GM12874 (cell line): ENCODE results near the gene TBPL1.

ENCODE experiments used
- TF ChIP-seq, protein P1 (sequence below): IDR thresholded peaks from 2 replicates; pipeline ENCODE4 v1.5.1; 2011; ENCODE audit warnings: low read depth, mild to moderate bottlenecking, control low read depth, low read length, moderate library complexity; ENCODE audit not compliant: insufficient read depth

The TBPL1 gene

GRCh38 chr6:133956416-133957049 lies 3.5 kb downstream of the TBPL1 start:
- TF ChIP-seq, protein P1, sequence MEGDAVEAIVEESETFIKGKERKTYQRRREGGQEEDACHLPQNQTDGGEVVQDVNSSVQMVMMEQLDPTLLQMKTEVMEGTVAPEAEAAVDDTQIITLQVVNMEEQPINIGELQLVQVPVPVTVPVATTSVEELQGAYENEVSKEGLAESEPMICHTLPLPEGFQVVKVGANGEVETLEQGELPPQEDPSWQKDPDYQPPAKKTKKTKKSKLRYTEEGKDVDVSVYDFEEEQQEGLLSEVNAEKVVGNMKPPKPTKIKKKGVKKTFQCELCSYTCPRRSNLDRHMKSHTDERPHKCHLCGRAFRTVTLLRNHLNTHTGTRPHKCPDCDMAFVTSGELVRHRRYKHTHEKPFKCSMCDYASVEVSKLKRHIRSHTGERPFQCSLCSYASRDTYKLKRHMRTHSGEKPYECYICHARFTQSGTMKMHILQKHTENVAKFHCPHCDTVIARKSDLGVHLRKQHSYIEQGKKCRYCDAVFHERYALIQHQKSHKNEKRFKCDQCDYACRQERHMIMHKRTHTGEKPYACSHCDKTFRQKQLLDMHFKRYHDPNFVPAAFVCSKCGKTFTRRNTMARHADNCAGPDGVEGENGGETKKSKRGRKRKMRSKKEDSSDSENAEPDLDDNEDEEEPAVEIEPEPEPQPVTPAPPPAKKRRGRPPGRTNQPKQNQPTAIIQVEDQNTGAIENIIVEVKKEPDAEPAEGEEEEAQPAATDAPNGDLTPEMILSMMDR, result no peak

GRCh38 chr6:133957227-133957626 lies 4.2 kb downstream of the TBPL1 start:
- TF ChIP-seq, protein P1, result no peak

GRCh38 chr6:133957780-133958242 lies 4.8 kb downstream of the TBPL1 start:
- TF ChIP-seq, protein P1, result no peak

- TF ChIP-seq, protein P1, result no peak
These were observed 5.8 kb downstream of the TBPL1 start for GRCh38 chr6:133958791-133959190.

- TF ChIP-seq, protein P1, result no peak
These were observed 6.8 kb downstream of the TBPL1 start for GRCh38 chr6:133959667-133960368.

- TF ChIP-seq, protein P1, result no peak
These were observed 8.8 kb downstream of the TBPL1 start for GRCh38 chr6:133961831-133962230.

DNA sequence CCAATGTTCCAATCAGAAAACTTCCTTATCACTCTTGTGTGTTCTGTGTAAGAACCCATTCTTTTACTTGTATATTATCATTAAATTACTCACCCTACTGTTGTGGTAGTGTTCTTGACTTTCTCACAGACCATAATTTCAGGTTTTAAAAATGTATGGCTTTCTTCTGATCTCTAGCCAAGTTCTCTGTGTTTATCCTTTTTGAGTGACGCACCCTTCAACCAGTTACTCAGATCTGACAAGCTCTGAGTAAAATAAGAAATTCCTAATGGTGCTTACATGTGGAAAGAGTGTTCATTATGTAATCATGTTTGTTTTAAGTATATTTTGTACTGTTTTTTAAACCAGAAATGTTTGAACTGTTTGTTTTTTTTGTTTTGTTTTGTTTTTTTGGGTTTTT lies 11.0 kb downstream of the TBPL1 start:
- TF ChIP-seq, protein P1, result no peak
